ENCODE results near the gene SMIM13.

Gene SMIM13

GRCh38 chr6:11078266-11078665, 15.4 kb upstream of the SMIM13 start:
- no peaks in the 10 kb centered on the region for H3K79me2 ChIP-seq (ENCODE audit: control insufficient read depth, low read length)
- no peaks in the 10 kb centered on the region for H3K9me2 ChIP-seq (replicated peaks; ENCODE audit: control insufficient read depth, low read length)
- 0 out of 2 replicates have a peak, but pooled peaks cover 2% of the 10 kb centered on the region for H3K27me3 ChIP-seq (ENCODE audit: control insufficient read depth, low read length)
- H3K4me1 ChIP-seq (ENCODE audit: control insufficient read depth, low read length) = no peaks in the 10 kb centered on the region
- H3K36me3 ChIP-seq (ENCODE audit: control insufficient read depth, low read length) = no peaks in the 10 kb centered on the region
- H3K9me3 ChIP-seq (ENCODE audit: control insufficient read depth, insufficient read depth, low read length) = no peaks in the 10 kb centered on the region
- H3K4me3 ChIP-seq (ENCODE audit: low read length) = no peak overlapping the region
- no peak overlapping the region for H3K4me2 ChIP-seq (ENCODE audit: low read length)
- no peaks in the 10 kb centered on the region for H4K20me1 ChIP-seq (ENCODE audit: control insufficient read depth, insufficient read depth, low read depth, low read length)
- H3K27ac ChIP-seq (ENCODE audit: low read depth, low read length) = no peak overlapping the region
- no peaks in the 10 kb centered on the region for H3F3A ChIP-seq (ENCODE audit: control insufficient read depth, insufficient read depth)
- TF ChIP-seq, protein P1, sequence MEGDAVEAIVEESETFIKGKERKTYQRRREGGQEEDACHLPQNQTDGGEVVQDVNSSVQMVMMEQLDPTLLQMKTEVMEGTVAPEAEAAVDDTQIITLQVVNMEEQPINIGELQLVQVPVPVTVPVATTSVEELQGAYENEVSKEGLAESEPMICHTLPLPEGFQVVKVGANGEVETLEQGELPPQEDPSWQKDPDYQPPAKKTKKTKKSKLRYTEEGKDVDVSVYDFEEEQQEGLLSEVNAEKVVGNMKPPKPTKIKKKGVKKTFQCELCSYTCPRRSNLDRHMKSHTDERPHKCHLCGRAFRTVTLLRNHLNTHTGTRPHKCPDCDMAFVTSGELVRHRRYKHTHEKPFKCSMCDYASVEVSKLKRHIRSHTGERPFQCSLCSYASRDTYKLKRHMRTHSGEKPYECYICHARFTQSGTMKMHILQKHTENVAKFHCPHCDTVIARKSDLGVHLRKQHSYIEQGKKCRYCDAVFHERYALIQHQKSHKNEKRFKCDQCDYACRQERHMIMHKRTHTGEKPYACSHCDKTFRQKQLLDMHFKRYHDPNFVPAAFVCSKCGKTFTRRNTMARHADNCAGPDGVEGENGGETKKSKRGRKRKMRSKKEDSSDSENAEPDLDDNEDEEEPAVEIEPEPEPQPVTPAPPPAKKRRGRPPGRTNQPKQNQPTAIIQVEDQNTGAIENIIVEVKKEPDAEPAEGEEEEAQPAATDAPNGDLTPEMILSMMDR (IDR thresholded peaks at IDR 0.05; ENCODE audit: low read depth, low read length, poor library complexity, severe bottlenecking) = no peak
- TF ChIP-seq EZH2phosphoT487 (IDR thresholded peaks at IDR 0.05; ENCODE audit: borderline replicate concordance, low read length) = no peak

GRCh38 chr6:11080296-11080695, 13.3 kb upstream of the SMIM13 start:
- no peaks in the 10 kb centered on the region for H3K27me3 ChIP-seq (ENCODE audit: control insufficient read depth, low read length)
- no peaks in the 10 kb centered on the region for H3K9me2 ChIP-seq (replicated peaks; ENCODE audit: control insufficient read depth, low read length)
- H3F3A ChIP-seq (ENCODE audit: control insufficient read depth, insufficient read depth) = no peaks in the 10 kb centered on the region
- TF ChIP-seq, protein P1 (IDR thresholded peaks at IDR 0.05; ENCODE audit: low read depth, low read length, poor library complexity, severe bottlenecking) = no peak
- TF ChIP-seq EZH2phosphoT487 (IDR thresholded peaks at IDR 0.05; ENCODE audit: borderline replicate concordance, low read length) = no peak
- no peak overlapping the region for H3K27ac ChIP-seq (ENCODE audit: low read depth, low read length)
- H3K4me2 ChIP-seq (ENCODE audit: low read length) = no peak overlapping the region
- no peaks in the 10 kb centered on the region for H3K36me3 ChIP-seq (ENCODE audit: control insufficient read depth, low read length)
- H3K79me2 ChIP-seq (ENCODE audit: control insufficient read depth, low read length) = no peaks in the 10 kb centered on the region
- H4K20me1 ChIP-seq (ENCODE audit: control insufficient read depth, insufficient read depth, low read depth, low read length) = no peaks in the 10 kb centered on the region
- H3K9me3 ChIP-seq (ENCODE audit: control insufficient read depth, insufficient read depth, low read length) = no peaks in the 10 kb centered on the region
- H3K4me3 ChIP-seq (ENCODE audit: low read length) = no peak overlapping the region
- H3K4me1 ChIP-seq (ENCODE audit: control insufficient read depth, low read length) = no peaks in the 10 kb centered on the region

DNA sequence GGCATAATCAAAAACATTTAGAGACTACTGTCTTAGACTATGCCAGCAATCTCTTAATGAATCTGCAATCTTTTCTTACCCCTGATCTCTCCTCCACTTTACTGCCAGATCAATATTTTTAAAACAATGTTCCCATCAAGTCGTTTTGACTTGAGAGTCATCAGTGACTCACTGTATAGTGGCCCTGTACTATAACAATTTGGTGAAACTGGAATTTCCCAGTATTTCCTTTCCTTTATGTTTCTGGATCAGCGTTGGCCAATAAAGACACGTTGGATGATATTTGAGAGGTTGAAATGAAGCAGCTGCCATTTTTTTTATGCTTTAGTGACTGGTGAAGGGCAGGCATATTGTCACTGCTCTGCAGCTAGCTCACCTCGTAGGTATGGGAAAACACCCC, 10.1 kb upstream of the SMIM13 start:
- Histone ChIP-seq H3K79me2 (ENCODE audit: control insufficient read depth, low read length) (no peaks in the 10 kb centered on the region), H3K4me2 (ENCODE audit: low read length) (no peak overlapping the region), H4K20me1 (ENCODE audit: control insufficient read depth, insufficient read depth, low read depth, low read length) (no peaks in the 10 kb centered on the region), H3K36me3 (ENCODE audit: control insufficient read depth, low read length) (no peaks in the 10 kb centered on the region), H3K9me2 (replicated peaks; ENCODE audit: control insufficient read depth, low read length) (no peaks in the 10 kb centered on the region), H3K27me3 (ENCODE audit: control insufficient read depth, low read length) (no peaks in the 10 kb centered on the region), H3K4me1 (ENCODE audit: control insufficient read depth, low read length) (no peaks in the 10 kb centered on the region), H3K27ac (ENCODE audit: low read depth, low read length) (no peak overlapping the region), H3F3A (ENCODE audit: control insufficient read depth, insufficient read depth) (no peaks in the 10 kb centered on the region), H3K4me3 (ENCODE audit: low read length) (no peak overlapping the region), H3K9me3 (ENCODE audit: control insufficient read depth, insufficient read depth, low read length) (no peaks in the 10 kb centered on the region)
- TF ChIP-seq EZH2phosphoT487 (IDR thresholded peaks at IDR 0.05; ENCODE audit: borderline replicate concordance, low read length) = no peak
- TF ChIP-seq, protein P1 (IDR thresholded peaks at IDR 0.05; ENCODE audit: low read depth, low read length, poor library complexity, severe bottlenecking) = no peak

- Histone ChIP-seq H3K4me2 (ENCODE audit: low read length) (no peak overlapping the region), H3K9me2 (replicated peaks; ENCODE audit: control insufficient read depth, low read length) (no peaks in the 10 kb centered on the region), H3K9me3 (ENCODE audit: control insufficient read depth, insufficient read depth, low read length) (no peaks in the 10 kb centered on the region), H3K36me3 (ENCODE audit: control insufficient read depth, low read length) (no peaks in the 10 kb centered on the region), H3K4me1 (ENCODE audit: control insufficient read depth, low read length) (no peaks in the 10 kb centered on the region), H3K4me3 (ENCODE audit: low read length) (no peak overlapping the region), H3F3A (ENCODE audit: control insufficient read depth, insufficient read depth) (no peaks in the 10 kb centered on the region), H3K79me2 (ENCODE audit: control insufficient read depth, low read length) (no peaks in the 10 kb centered on the region), H3K27ac (ENCODE audit: low read depth, low read length) (no peak overlapping the region), H4K20me1 (ENCODE audit: control insufficient read depth, insufficient read depth, low read depth, low read length) (no peaks in the 10 kb centered on the region), H3K27me3 (ENCODE audit: control insufficient read depth, low read length) (no peaks in the 10 kb centered on the region)
- TF ChIP-seq, protein P1 (IDR thresholded peaks at IDR 0.05; ENCODE audit: low read depth, low read length, poor library complexity, severe bottlenecking) = no peak
- no peak for TF ChIP-seq EZH2phosphoT487 (IDR thresholded peaks at IDR 0.05; ENCODE audit: borderline replicate concordance, low read length)
Measured at GRCh38 chr6:11083956-11084355, 9.7 kb upstream of the SMIM13 start.

Data from DOHH2 (cell line).